ENCODE data around the gene KCNQ1.

The KCNQ1 gene

DNA sequence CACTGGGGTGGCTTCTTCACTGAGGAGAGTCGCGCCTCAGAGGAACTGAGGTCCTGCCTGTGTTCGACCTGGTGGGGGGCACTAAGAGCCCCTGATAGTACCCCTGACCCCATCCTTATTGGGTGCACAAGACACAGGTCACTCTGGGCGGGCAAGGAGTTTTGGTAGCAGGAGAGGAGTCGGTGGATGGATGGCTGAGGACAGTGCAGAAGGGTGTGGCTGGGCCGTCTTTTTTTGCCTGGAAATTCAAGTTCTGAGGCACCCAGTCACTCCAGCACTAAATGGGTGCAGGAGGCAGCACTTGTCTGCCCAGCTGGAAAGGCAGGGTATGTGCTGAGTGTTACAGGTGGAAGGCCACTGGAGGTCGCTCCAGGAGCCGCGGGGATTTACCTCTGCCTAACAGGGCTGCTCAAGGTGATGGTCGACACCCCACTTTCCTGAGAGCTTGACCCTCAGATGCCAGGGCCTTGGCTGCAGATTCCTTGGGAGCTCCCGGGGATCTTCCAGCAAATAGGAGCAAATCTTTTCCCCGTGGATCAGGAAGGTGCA is 43.3 kb upstream of the KCNQ1 start:
- H3K9me3 ChIP-seq (ENCODE audit: control insufficient read depth, low read length): no peaks in the 10 kb centered on the region
- H3K36me3 ChIP-seq (ENCODE audit: control insufficient read depth, insufficient read depth, low read length): peaks cover 46% of the 10 kb centered on the region
- H3K4me1 ChIP-seq (ENCODE audit: control insufficient read depth, insufficient read depth, low read length, poor library complexity, severe bottlenecking): peaks cover 16% of the 10 kb centered on the region
- H3K27ac ChIP-seq (ENCODE audit: low read depth, low read length, severe bottlenecking): peak overlapping the region; percentile 78
- H3K4me3 ChIP-seq (ENCODE audit: extremely low read depth, insufficient read depth, low read length, poor library complexity, severe bottlenecking): peak overlapping the region; percentile 98
- WGBS, 2 experiments (ENCODE audit: insufficient coverage in 2 of 2): 59 to 60% methylated on average over 10 to 11 of the region's 12 CpGs

DNA sequence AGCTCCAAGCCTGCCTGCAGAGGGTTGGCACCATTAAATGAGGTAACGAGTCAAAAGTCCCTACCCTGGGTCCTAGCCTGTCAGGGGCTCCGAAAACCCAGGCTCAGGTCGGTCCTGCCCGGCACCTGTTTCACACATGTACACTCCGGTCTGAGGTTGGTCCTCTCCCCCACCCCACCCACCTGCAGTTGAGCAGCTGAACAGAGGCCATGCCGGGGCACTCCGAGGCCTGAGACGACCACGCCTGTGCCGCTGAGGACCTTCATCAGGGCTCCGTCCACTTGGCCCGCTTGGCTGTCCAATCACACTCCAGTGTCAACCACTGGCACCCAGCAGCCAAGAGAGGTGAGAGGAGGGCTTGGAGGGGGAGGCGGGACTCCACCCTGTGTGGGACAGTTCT is 42.7 kb upstream of the KCNQ1 start:
- Histone ChIP-seq H3K27ac (ENCODE audit: low read depth, low read length, severe bottlenecking) (no peak overlapping the region), H3K4me3 (ENCODE audit: extremely low read depth, insufficient read depth, low read length, poor library complexity, severe bottlenecking) (peak overlapping the region; percentile 98), H3K36me3 (ENCODE audit: control insufficient read depth, insufficient read depth, low read length) (peaks cover 41% of the 10 kb centered on the region), H3K4me1 (ENCODE audit: control insufficient read depth, insufficient read depth, low read length, poor library complexity, severe bottlenecking) (peaks cover 16% of the 10 kb centered on the region), H3K9me3 (ENCODE audit: control insufficient read depth, low read length) (no peaks in the 10 kb centered on the region)
- WGBS, 2 experiments (ENCODE audit: insufficient coverage in 2 of 2): 89 to 96% methylated on average over 7 to 12 of the region's 13 CpGs

DNA sequence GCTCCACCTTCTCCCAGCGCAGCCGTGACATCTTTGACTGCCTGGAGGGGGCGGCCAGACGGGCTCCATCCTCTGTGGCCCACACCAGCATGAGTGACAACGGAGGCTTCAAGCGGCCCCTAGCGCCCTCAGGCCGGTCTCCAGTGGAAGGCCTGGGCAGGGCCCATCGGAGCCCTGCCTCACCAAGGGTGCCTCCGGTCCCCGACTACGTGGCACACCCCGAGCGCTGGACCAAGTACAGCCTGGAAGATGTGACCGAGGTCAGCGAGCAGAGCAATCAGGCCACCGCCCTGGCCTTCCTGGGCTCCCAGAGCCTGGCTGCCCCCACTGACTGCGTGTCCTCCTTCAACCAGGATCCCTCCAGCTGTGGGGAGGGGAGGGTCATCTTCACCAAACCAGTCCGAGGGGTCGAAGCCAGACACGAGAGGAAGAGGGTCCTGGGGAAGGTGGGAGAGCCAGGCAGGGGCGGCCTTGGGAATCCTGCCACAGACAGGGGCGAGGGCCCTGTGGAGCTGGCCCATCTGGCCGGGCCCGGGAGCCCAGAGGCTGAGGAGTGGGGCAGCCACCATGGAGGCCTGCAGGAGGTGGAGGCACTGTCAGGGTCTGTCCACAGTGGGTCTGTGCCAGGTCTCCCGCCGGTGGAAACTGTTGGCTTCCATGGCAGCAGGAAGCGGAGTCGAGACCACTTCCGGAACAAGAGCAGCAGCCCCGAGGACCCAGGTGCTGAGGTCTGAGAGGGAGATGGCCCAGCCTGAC is 41.7 kb upstream of the KCNQ1 start:
- Histone ChIP-seq H3K9me3 (ENCODE audit: control insufficient read depth, low read length) (no peaks in the 10 kb centered on the region), H3K36me3 (ENCODE audit: control insufficient read depth, insufficient read depth, low read length) (peaks cover 34% of the 10 kb centered on the region), H3K4me3 (ENCODE audit: extremely low read depth, insufficient read depth, low read length, poor library complexity, severe bottlenecking) (no peak overlapping the region), H3K4me1 (ENCODE audit: control insufficient read depth, insufficient read depth, low read length, poor library complexity, severe bottlenecking) (peaks cover 16% of the 10 kb centered on the region), H3K27ac (ENCODE audit: low read depth, low read length, severe bottlenecking) (no peak overlapping the region)
- WGBS, 2 experiments (ENCODE audit: insufficient coverage in 2 of 2): 91 to 95% methylated on average over 23 to 25 of the region's 31 CpGs

- 92 to 93% methylated on average over 6 to 11 of the region's 12 CpGs for WGBS, 2 experiments (ENCODE audit: insufficient coverage in 2 of 2)
- peaks cover 28% of the 10 kb centered on the region for H3K36me3 ChIP-seq (ENCODE audit: control insufficient read depth, insufficient read depth, low read length)
- peaks cover 12% of the 10 kb centered on the region for H3K4me1 ChIP-seq (ENCODE audit: control insufficient read depth, insufficient read depth, low read length, poor library complexity, severe bottlenecking)
- peak overlapping the region; percentile 10 for H3K27ac ChIP-seq (ENCODE audit: low read depth, low read length, severe bottlenecking)
- H3K4me3 ChIP-seq (ENCODE audit: extremely low read depth, insufficient read depth, low read length, poor library complexity, severe bottlenecking): no peak overlapping the region
- H3K9me3 ChIP-seq (ENCODE audit: control insufficient read depth, low read length): no peaks in the 10 kb centered on the region
These were observed 40.0 kb upstream of the KCNQ1 start for GRCh38 chr11:2404735-2405196.

- Histone ChIP-seq H3K4me3 (ENCODE audit: extremely low read depth, insufficient read depth, low read length, poor library complexity, severe bottlenecking) (no peak overlapping the region), H3K4me1 (ENCODE audit: control insufficient read depth, insufficient read depth, low read length, poor library complexity, severe bottlenecking) (peaks cover 11% of the 10 kb centered on the region), H3K9me3 (ENCODE audit: control insufficient read depth, low read length) (no peaks in the 10 kb centered on the region), H3K36me3 (ENCODE audit: control insufficient read depth, insufficient read depth, low read length) (peaks cover 27% of the 10 kb centered on the region), H3K27ac (ENCODE audit: low read depth, low read length, severe bottlenecking) (no peak overlapping the region)
- 92 to 93% methylated on average over 13 to 14 of the region's 14 CpGs for WGBS, 2 experiments (ENCODE audit: insufficient coverage in 2 of 2)
These were observed 38.4 kb upstream of the KCNQ1 start for GRCh38 chr11:2406451-2406850.

GRCh38 chr11:2406878-2407410 is 37.9 kb upstream of the KCNQ1 start:
- 88 to 89% methylated on average over 23 to 24 of the region's 24 CpGs for WGBS, 2 experiments (ENCODE audit: insufficient coverage in 2 of 2)
- no peak overlapping the region for H3K27ac ChIP-seq (ENCODE audit: low read depth, low read length, severe bottlenecking)
- H3K36me3 ChIP-seq (ENCODE audit: control insufficient read depth, insufficient read depth, low read length): peaks cover 26% of the 10 kb centered on the region
- H3K9me3 ChIP-seq (ENCODE audit: control insufficient read depth, low read length): no peaks in the 10 kb centered on the region
- H3K4me1 ChIP-seq (ENCODE audit: control insufficient read depth, insufficient read depth, low read length, poor library complexity, severe bottlenecking): peaks cover 8% of the 10 kb centered on the region
- H3K4me3 ChIP-seq (ENCODE audit: extremely low read depth, insufficient read depth, low read length, poor library complexity, severe bottlenecking): no peak overlapping the region

- Histone ChIP-seq H3K27ac (ENCODE audit: low read depth, low read length, severe bottlenecking) (peak overlapping the region; percentile 55), H3K4me3 (ENCODE audit: extremely low read depth, insufficient read depth, low read length, poor library complexity, severe bottlenecking) (no peak overlapping the region), H3K36me3 (ENCODE audit: control insufficient read depth, insufficient read depth, low read length) (peaks cover 10% of the 10 kb centered on the region), H3K9me3 (ENCODE audit: control insufficient read depth, low read length) (no peaks in the 10 kb centered on the region), H3K4me1 (ENCODE audit: control insufficient read depth, insufficient read depth, low read length, poor library complexity, severe bottlenecking) (peaks cover 5% of the 10 kb centered on the region)
- 81 to 94% methylated on average over 7 of the region's 11 CpGs for WGBS, 2 experiments (ENCODE audit: insufficient coverage in 2 of 2)
These were observed 36.1 kb upstream of the KCNQ1 start for GRCh38 chr11:2408671-2409070.

DNA sequence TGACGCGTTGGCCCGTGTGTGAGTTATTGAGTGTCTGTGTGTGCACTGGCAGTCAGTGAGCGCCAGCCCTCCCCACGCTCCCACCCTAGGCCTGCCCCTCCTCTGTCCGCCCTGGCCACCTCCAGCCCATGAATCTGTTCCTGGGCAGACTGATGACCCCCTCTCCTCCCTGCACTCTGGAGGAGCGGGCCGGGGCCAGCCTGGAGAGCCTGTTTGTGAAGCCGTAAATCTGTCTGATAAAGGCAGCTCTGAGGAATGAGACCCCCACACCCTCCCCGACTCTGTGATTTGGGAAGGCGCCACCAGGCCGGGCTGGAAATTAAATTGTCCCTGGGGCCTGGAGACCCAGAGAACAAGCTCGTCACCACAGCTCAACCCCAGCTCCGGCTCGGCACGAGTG is 35.7 kb upstream of the KCNQ1 start:
- 91% methylated on average over 9 to 12 of the region's 16 CpGs for WGBS, 2 experiments (ENCODE audit: insufficient coverage in 2 of 2)
- H3K27ac ChIP-seq (ENCODE audit: low read depth, low read length, severe bottlenecking): peak overlapping the region; percentile 55
- no peak overlapping the region for H3K4me3 ChIP-seq (ENCODE audit: extremely low read depth, insufficient read depth, low read length, poor library complexity, severe bottlenecking)
- H3K9me3 ChIP-seq (ENCODE audit: control insufficient read depth, low read length): no peaks in the 10 kb centered on the region
- peaks cover 5% of the 10 kb centered on the region for H3K36me3 ChIP-seq (ENCODE audit: control insufficient read depth, insufficient read depth, low read length)
- peaks cover 5% of the 10 kb centered on the region for H3K4me1 ChIP-seq (ENCODE audit: control insufficient read depth, insufficient read depth, low read length, poor library complexity, severe bottlenecking)

GRCh38 chr11:2409611-2410468 is 35.0 kb upstream of the KCNQ1 start:
- Histone ChIP-seq H3K4me3 (ENCODE audit: extremely low read depth, insufficient read depth, low read length, poor library complexity, severe bottlenecking) (no peak overlapping the region), H3K27ac (ENCODE audit: low read depth, low read length, severe bottlenecking) (peak overlapping the region; percentile 55), H3K4me1 (ENCODE audit: control insufficient read depth, insufficient read depth, low read length, poor library complexity, severe bottlenecking) (peaks cover 5% of the 10 kb centered on the region), H3K9me3 (ENCODE audit: control insufficient read depth, low read length) (no peaks in the 10 kb centered on the region), H3K36me3 (ENCODE audit: control insufficient read depth, insufficient read depth, low read length) (no peaks in the 10 kb centered on the region)
- 85 to 89% methylated on average over 38 to 40 of the region's 42 CpGs for WGBS, 2 experiments (ENCODE audit: insufficient coverage in 2 of 2)

DNA sequence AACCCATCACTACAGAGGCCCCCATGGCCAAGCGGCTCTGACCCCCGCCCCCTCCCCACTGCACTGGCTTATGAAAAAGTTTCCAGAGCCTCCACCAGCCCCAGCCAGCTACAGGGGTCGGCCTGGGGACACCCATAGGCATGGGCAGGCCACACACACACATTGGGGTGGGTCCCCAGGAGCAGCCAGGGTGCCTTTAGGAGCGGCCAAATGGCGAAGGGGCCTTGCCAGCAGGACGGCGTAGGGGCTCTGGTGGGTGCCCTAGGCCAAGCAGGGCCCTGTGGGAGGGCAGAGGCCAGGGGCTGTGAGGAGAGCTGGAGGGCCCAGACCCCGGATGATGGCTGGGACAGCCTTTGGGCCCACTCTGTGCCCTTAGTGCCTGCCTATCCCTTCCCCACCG is 34.2 kb upstream of the KCNQ1 start:
- H3K9me3 ChIP-seq (ENCODE audit: control insufficient read depth, low read length): no peaks in the 10 kb centered on the region
- H3K4me3 ChIP-seq (ENCODE audit: extremely low read depth, insufficient read depth, low read length, poor library complexity, severe bottlenecking): no peak overlapping the region
- WGBS, 2 experiments (ENCODE audit: insufficient coverage in 2 of 2): 92 to 95% methylated on average over 6 to 9 of the region's 9 CpGs
- no peak overlapping the region for H3K27ac ChIP-seq (ENCODE audit: low read depth, low read length, severe bottlenecking)
- no peaks in the 10 kb centered on the region for H3K36me3 ChIP-seq (ENCODE audit: control insufficient read depth, insufficient read depth, low read length)
- peaks cover 5% of the 10 kb centered on the region for H3K4me1 ChIP-seq (ENCODE audit: control insufficient read depth, insufficient read depth, low read length, poor library complexity, severe bottlenecking)

All from mesodermal cell (in vitro differentiated cells).